ENCODE measurements around the gene PCDH9.
"Not testable (repeated sequence)": the region's sequence is repeated elsewhere in the genome, so short reads cannot be mapped to it uniquely, and the experiment has no call there.

Gene PCDH9

DNA sequence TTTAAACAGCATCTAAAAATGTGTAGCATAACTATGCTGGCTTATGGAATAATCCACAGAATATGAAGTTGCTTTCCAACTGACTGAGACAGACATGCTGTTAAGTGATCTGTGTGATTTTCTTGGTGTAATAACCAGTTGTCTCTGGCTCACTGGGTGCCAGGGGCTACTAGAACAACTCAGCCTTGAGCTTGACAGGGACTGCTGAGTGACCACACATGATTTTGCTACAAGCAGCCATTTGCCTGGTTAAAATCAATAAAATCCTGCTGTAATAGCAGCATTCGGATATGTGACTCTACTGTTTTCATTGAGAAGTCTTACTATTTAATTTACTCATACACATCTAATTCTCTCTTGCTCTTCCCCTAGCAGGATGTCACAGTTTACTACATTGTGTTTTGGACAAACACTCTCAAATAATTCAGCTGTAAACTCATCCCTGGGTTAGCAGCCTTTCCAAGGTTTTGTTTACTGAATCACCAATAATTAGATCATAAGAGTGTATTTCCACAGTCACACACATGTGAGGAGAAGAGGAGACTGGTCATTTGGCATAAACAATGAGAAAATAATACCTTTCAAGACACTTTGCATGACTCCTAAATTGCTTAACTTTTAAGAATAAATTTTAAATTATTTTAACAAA is 426.2 kb downstream of the PCDH9 start:
- DNase-seq = no peak

DNA sequence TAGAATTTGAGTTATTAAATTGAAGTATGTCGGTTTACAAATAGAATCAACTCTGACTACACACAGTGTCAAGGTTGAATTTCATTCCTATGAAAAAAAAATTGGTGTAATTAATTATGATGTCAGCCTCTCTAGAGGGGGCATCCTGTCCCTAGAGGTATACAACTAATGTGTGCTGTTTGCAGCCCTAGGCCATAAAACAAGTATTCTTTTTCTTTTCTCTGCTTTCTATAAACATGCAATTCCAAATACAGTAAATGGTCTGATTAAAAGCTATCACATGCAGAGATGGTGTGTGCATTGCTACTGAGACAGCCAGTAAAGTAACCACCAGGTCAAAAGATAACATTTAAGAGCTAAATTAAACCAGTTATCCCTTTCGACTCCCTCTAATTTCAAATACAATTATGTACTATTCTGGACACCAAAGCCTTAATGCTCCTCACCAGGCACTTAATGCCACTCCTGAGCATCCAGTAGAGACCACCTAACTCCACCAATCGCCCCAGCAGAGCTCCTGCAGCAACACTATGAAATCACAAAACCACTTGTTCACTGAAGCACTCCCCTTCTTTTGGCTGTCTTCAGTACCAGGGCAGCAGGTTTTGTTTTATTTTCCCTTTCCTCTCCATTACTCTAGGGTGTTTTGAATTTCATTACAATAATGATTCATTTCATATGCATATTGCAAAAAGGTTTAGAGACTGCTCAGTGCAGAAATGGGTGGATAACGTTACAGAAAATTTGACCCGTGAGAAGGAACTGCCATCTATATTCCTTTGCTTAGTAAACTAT is 426.9 kb downstream of the PCDH9 start:
- DNase-seq = no peak

DNA sequence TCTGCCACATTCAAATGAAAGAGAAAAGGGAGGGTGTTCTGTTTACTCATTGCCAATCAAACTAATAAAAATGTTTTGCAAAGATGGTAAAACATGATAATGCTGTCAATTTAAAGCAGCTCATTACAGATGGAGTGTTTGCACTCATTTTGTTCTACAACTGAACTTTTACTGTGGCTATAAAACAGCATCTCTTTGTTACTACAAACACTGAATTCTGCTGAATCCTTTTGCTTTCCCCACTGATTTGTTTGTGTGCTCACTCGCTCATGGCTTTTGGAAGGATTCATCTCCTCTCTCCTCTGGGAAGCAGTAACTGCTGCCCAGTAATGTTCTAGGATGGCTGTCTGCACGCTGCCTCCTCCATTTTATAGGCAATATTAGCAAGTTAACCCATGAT is 434.5 kb downstream of the PCDH9 start:
- DNase-seq = no peak

DNA sequence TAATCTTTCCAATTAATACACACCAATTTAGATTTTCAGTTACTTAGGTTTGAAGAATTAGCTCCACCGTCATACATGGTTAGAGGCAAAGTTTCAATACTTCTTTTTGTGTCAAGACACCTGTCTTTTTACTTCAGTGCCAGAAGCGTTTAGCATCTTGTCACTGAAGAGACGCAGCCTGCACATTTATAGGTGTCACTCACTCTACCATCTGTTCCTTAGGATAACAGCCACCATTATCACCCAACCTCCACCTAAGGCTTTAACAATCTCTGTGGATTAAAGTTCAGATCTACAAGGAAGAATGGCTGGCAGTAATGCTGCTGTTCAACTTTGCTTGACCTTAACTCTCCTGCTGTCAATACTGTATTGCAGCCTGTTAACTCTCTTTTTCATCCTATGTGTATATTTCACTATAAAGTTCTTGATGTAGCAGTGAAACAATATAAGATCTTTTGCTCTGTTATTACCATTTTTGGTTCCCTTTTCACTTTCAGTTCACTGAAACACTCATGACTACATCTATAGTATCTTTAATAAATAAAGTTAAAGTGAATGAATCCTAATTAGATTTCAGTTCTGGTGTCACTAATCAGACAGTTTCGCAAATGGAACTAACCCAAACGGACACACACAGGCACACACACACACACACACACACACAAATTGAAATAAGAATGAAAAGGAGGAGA is 435.6 kb downstream of the PCDH9 start:
- DNase-seq = no peak

DNA sequence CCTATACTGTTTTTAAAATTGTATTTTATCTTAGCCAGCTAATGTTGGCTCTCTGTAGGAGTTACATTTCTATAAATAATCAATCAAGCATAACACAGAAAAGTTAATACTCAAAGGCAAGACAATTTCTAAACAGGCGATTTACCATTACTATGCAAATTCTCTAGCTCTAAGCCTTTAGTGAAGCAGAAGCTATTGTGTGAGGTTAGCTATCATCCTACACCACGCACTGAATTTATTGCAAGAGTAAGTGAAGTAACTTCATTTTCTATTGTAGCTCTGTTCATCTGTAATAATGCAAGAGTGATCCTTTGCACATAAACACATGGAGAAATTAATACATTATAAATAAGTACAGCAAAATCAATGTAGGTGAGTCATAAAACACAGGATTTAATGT is 439.3 kb downstream of the PCDH9 start:
- DNase-seq = no peak

DNA sequence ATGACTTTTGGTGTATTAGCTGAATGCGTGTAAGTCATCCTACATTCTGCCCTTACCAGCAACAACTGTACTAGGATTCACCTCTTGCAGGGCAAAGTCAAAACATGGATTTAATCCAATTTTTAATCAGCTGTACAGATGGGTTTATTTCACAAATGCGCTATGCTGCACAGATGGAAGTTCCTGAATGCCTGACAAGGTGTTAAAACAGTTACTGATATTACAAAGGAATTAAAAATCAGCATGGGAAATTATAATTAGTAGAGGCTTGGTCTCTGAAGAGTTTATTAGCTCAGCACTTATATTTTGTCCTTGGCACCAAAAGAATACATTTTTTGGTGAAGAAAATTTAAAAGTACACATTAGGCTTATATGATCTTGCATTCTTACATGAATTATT is 448.9 kb downstream of the PCDH9 start:
- DNase-seq = no peak

DNA sequence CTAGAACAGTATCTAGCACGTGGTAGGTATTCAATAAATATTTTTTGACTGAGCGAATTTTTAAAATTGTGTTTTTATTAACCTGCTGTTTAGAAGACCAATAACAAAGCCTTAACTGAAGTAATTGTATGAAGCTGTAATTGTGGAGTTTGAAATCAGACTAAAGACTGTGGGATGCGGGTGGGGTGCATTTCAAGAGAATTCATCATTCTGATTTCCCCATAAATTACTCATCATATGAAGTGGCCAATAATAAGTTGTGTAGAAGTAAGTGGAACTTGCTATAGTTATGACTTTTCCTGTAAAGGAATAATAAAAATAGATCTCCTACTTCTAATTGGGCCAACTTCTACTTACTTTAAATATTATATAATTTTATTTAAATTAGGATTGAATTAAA is 449.3 kb downstream of the PCDH9 start:
- no peak for DNase-seq

DNA sequence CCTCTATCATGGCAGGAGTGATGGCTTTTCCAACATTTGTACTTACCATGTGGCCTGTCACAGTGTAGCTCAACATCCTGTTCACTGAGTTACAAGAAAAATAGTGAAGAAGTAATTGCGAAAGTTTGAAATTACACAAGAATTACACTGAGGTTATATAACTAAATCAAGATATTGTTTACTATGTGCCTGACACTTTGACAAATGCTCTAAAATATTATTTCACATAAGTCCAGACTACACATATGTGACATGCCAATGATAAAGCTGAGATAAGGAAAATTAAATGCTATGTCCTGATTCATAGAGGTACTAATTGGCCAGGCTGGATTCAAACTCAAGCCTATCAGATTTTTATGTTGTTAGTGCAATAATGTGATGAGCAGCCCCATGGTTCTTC is 451.7 kb downstream of the PCDH9 start:
- no peak for DNase-seq

DNA sequence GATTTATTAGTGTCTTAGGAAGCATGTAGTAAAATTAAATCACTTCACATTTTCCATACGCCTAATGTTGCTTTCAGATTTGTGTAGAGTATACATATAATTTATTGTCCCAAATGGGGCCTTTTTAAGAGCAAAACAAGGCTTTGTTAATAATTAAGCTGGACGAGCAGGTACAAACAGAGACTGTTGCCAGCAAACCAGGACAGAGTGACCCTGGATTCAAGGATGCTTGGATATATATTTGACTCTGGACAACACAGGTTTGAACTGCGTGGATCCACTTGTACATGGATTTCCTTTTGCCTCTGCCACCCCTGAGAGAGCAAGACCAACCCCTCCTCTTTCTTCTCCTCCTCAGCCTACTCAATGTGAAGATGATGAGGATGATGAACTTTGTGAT is 454.9 kb downstream of the PCDH9 start:
- DNase-seq = no peak

DNA sequence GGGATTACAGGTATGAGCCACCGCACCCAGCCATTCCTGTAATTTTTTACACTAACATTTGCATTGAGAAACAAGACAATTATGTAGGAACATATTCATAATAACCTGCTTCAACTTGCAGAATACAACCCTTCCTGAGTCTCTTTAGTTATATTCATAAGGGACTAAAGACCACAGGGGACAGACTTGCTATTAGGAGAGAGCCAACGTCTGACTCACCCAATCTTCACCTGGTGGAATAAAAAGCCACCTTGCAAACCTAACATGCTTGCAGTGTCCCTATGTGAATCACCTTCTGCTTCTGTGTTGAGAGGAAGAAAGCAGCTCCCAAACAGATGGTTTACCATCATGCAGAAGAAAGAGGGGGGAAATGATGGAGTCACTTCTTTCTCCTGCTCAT is 456.1 kb downstream of the PCDH9 start:
- no peak for DNase-seq

DNA sequence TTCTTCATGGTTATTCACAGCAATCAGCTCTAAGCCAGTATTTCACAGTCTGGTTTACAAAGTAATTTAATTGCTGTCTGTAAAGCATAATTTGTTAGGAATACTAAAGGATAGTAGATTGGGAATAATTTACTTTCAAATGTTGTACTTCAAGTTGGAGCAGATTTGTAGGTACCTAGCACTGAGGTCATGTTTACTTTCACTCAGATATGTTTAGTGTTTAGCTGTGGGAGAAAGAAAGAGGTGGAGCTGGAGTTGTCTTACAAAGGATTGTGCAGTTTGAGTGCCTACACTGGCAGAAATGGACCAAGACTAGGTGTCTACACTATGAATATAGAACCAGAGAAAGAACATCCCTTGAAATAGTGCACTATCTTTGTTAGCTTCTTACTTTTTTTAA is 464.6 kb downstream of the PCDH9 start:
- no peak for DNase-seq

DNA sequence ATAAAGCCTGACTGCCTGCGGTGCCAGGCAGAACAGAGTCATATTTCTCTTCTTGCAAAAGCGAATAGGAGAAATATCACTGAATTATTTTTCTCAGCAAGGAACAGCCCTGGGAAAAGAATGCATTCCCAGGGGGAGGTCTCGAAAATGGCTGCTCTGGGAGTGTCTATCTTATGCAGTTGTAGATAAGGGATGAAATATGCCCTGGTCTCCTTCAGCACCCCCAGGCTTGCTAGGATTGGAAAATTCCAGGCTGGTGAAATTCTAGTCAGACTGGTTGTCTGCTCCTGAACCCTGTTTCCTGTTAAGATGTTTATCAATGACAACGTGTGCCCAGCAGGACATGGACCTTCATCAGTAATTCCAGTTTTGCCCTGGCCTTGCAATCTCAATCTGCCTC is 469.5 kb downstream of the PCDH9 start:
- not testable (repeated sequence) for DNase-seq

DNA sequence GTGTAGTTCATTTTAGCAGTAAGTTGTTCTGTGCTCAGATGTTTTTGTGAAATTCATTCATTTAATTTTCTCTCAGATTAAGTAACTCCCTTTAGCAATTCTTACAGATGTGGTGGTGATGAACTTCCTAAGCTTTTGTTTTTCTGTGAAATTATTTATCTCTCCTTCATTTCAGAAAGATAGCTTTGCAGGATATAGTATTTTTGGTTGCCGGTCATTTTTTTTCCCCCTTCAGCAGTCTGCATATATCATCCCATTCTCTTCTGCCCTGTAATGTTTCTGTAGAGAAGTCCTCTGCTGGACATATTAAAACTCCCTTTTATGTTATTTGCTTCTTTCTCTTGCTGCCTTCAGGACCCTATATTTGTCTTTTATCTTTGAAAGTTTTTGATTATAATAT is 470.2 kb downstream of the PCDH9 start:
- DNase-seq = no peak

DNA sequence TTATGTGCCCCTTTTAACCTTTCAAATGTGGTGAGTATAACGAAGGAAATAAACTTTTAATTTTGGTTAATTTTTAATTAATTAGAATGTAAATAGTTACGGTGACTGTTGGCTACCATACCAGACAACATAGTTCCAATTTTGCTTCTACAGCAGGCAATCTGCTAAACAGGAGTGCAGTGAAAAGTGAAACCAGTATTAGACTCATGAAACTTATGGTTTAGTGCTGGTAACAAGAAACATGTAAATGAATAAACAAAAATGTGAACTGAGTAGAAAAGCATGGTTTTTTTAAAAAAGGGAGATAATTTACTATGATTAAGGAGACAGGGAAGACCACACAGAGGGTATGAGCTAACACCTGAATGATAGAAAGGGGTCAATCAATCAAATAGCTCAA is 478.4 kb downstream of the PCDH9 start:
- no peak for DNase-seq

DNA sequence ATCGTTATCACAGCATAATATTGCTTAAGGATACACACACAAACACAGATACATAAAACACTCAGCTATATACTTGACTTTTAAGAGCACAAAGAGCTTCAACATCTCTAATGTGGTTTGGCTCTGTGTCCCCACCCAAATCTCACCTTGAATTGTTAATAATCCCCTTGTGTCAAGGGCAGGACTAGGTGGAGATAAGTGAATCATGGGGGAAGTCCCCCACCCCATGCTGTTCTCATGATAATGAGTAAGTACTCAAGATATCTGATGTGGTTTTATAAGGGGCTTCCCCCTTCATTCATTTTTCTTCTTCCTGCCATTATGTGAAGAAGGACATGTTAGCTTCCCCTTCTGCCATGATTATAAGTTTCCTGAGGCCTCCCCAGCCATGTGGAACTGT is 481.4 kb downstream of the PCDH9 start:
- no peak for DNase-seq

DNA sequence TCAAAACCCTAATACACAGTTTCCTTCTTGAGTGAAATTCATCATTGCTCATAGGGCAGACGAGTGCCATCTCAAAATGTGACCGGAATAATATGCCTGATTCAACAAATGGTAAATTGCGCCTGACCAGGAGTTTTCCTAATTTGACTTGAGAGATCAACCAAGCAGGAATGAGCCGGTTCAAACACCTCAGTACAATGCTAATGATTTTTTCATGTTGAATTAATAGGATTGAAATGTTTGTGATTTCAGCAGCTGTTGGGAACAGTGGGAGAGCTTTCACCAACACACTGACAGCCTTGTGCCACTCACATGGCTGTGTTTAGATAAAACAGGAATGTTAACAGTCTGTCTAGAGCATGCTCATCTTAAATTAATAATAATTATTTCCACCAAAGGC is 484.8 kb downstream of the PCDH9 start:
- DNase-seq = no peak

DNA sequence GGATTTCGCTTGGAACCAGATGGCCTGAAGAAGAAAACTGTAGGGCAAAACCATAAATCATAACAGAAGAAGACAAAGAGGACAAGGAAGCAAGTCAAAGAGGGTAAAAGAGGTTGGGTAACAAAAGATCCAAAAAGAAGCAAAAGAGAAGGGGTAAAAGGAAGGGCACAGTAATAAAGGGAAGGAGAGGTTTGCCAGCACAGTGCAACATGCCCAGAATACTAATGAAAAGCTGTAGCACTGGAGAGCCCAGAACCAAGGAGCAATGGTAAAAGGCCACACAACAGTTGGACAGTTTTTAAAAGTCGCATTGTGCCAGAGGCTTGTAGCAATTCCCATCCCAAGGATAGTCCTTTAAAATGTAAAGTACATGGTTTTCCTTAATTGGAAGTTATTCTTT is 506.6 kb downstream of the PCDH9 start:
- no peak for DNase-seq

DNA sequence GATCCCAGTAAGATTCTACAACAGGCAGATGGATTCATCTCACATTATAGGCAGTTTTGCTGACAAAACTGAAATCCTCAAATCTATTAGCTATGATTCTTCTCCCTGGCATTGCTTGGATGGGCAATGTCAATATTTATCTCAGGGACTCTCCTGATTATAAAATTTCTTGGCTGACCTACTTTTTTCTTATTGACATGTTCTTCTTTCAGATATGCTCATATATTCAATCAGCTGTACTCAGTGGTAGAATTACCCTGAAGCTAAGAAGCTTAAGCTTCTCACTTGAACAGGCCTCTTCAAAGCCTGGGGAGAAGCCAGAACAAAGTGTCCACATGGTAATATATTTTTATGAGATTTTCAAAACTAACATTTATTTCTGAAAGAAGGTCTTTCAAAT is 513.6 kb downstream of the PCDH9 start:
- DNase-seq = no peak

DNA sequence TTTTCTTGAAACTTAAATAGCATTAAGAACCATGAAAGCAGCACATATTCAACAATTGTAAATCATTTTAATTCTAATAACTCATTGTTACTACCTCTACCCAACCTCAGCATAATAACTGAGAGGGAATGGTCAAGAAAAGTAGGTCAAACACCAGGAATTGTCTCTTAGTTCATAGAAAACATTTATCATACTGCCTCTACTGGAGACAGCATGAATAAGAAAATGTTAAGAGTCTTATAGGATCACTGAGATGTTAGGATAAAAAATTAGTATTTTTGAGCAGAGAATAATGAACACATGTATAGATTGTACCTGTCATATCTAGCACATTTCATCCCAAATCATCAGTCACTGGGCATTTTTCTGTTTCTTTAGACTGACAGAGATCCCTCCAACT is 515.3 kb downstream of the PCDH9 start:
- DNase-seq = no peak

DNA sequence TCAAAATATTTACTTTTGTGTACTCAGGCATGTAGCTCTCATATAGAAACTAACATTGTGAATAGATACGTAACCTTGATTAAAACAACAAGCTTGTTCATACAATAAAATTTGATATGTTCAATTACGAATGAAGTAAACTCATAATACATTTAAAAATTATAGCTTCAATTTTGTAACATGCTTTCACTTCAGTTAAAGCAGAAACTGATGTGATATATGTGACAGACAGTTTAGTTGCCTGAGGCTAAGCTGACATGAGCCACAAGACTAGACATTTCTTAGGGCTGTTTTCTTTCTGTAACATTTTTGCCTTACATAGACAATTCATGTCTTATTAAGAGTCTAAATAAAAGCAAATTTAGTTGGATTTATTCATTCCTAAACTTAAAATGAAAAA is 526.0 kb downstream of the PCDH9 start:
- DNase-seq = no peak

DNA sequence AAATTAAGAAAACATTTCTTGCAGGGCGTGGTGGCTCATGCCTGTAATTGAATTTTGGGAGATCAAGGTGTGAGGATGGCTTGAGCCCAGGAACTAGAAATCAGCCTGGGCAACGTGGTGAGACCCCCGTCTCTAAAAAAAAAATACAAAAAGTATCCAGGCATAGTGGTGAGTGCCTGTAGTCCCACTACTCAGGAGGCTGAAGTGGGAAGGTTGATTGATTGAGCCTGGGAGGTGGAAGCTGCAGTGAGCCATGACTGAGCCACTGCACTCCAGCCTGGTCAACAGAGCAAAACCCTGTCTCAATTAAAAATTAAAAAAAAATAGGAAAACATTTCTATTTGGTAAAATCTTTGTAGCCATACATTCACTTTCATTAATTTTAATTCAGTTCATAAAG is 526.5 kb downstream of the PCDH9 start:
- no peak for DNase-seq

DNA sequence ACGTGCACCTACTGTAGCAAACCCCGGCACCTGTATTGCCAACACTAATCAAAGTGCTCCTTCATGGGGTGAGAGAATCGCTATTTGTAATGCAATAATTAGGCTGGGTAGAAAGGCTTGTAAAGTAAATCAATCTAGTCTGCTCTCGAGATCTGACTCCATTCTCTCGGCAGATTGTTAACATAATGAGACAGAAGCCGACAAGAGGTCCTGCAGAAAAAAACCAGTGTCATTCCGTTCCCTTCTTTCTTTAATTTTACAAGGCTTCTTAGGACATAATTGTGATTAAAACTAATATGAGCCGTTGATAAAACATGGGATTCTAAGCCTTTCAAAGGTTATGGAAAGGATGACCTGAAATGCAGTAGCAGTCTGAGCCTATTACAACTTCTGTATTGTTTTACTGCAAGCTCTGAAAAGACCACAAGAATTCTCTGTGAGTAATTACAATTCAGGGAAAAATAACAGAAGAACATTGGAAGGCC is 530.0 kb downstream of the PCDH9 start:
- DNase-seq = no peak

DNA sequence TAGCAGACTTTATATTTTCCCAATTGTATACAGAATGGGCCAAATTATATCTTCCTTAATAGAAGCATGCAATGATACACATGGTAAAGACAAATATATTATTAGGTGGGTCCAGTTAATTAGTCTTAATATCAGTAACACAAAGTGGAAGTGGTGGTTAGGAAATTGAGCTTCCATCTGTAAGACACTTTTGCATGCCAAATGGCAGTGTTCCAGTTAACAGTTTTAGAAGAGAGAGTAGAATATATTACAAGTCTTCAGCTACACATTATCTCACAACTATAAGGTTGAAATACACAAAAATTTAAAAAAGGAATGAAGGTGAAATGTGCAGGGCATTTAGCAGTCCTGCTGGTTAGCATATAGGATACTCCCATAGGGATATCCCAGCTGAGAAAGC is 536.5 kb downstream of the PCDH9 start:
- no peak for DNase-seq

DNA sequence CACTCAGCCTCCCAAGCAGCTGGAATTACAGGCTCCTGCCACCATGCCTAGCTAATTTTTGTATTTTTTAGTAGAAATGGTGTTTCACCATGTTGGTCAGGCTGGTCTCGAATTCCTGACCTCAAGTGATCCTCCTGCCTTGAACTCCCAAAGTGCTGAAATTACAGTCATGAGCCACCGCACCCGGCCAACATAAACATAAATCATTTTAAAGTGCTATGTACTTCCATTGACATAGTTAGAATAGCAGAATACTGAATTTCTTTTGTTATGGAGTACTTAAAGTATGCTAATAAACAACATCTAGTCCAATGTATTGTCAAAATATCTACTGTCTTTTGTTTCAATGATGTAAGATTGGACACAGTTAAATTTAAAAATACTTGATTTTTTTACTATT is 539.0 kb downstream of the PCDH9 start:
- DNase-seq = no peak
